Upper lobe of left lung (tissue), 4 donors: ENCODE measurements around the gene MAZ.

Source experiments
- CTCF ChIP-seq, 6 experiments: fragments of 450-650 bp in 4 of 6; fragments of 200-600 bp in 2 of 6; sonication (generic) in 2 of 6; IDR thresholded peaks; one replicate each; pipeline ENCODE4 v1.5.1; 2016 to 2019; ENCODE audit warnings: antibody characterized with exemption in 6 of 6
- EP300 ChIP-seq, 4 donors: sonication (generic); formaldehyde crosslinking; IDR thresholded peaks; one replicate each; pipeline ENCODE4 v1.5.1; 2017; ENCODE audit warnings: antibody characterized with exemption in 4 of 4, control low read depth in 2 of 4
- POLR2A ChIP-seq, 4 donors: fragments of 450-650 bp; IDR thresholded peaks; one replicate each; pipeline ENCODE4 v1.5.1; 2016 to 2017; ENCODE audit warnings: antibody characterized with exemption in 4 of 4, mild to moderate bottlenecking in 2 of 4
- POLR2AphosphoS5 ChIP-seq, 2 donors: sonication (generic); formaldehyde crosslinking; IDR thresholded peaks; one replicate each; pipeline ENCODE4 v1.5.1; 2017; ENCODE audit warnings: antibody characterized with exemption in 2 of 2

- no peak for TF ChIP-seq CTCF (IDR thresholded peaks at IDR 0.05)
- peak in 1 of 2 donors; percentile 13 for TF ChIP-seq POLR2AphosphoS5 (IDR thresholded peaks at IDR 0.05)
- peak in 1 of 4 donors; percentile 12 for TF ChIP-seq POLR2A (IDR thresholded peaks at IDR 0.05)
- peak in 1 of 4 donors; percentile 7 for TF ChIP-seq EP300 (IDR thresholded peaks at IDR 0.05)
These were observed 40.9 kb upstream of the MAZ start for GRCh38 chr16:29765167-29766032.
